HepG2 (cell line): ENCODE data around the gene TMEM215. TPM values are rescaled to one million over a fixed set of nuclear protein-coding genes. Genes with fewer than 3 reads are reported as not detected.
"Not testable (repeated sequence)": the region's sequence is repeated elsewhere in the genome, so short reads cannot be mapped to it uniquely, and the experiment has no call there.

Source experiments
- ATAC-seq: fragments of 200-7000 bp; cut with Tn5 transposase; 3 replicates; pipeline ENCODE4 v1.9.1; 2020; ENCODE audit warnings: mild to moderate bottlenecking, moderate library complexity
- BruUV-seq: library from RNA; stranded (reverse); fragments of 400-500 nt; replicated peaks from 2 replicates; lab custom pipeline; 2021; lab: Mats Ljungman, UMichigan
- CTCF ChIA-PET: fragments of 300-600 bp; formaldehyde crosslinking; extraction: SDS; loops from one replicate; lab custom pipeline; 2021; ENCODE audit warnings: low total read pairs, inconsistent platforms, low intra/inter-chr PET ratio; lab: Yijun Ruan, JAX
- POLR2A ChIA-PET: fragments of 350-600 bp; sonication (Branson Sonifier 250); formaldehyde crosslinking; loops from one replicate; lab custom pipeline; 2020; ENCODE audit warnings: antibody characterized with exemption, inconsistent platforms; lab: Yijun Ruan, JAX
- DNase-seq: peaks from one replicate; pipeline ENCODE4 v3.0.0-alpha.2; 2015; ENCODE audit warnings: low spot score
- FAIRE-seq: peaks from 3 replicates; lab custom pipeline; 2011; peaks lifted over from hg19 to GRCh38; lab: Jason Lieb, UNC
- H2AFZ ChIP-seq: one replicate; pipeline ENCODE4 v1.6.1; 2011; ENCODE audit warnings: low read length, inconsistent platforms
- H3K27ac ChIP-seq: fragments of 300-600 bp; 3 replicates; pipeline ENCODE4 v1.8.0; 2011; ENCODE audit warnings: mixed run types, mild to moderate bottlenecking, mixed read lengths, low read length, inconsistent platforms; ENCODE audit not compliant: insufficient read depth; ENCODE audit errors: extremely low read length
- H3K27me3 ChIP-seq, 2 experiments: fragments of 200-600 bp in 1 of 2; 2 replicates in 1 of 2; 3 replicates in 1 of 2; pipeline versions ENCODE4 v1.6.0 to v1.8.0; 2011; ENCODE audit warnings: low read length in 2 of 2, mild to moderate bottlenecking in 2 of 2, moderate library complexity in 2 of 2, inconsistent platforms in 1 of 2; ENCODE audit not compliant: insufficient read depth in 2 of 2, control insufficient read depth in 1 of 2
- H3K36me3 ChIP-seq, 2 experiments: fragments of 200-600 bp in 1 of 2; replicated peaks in 1 of 2; 2 replicates in 1 of 2; 3 replicates in 1 of 2; pipeline versions ENCODE4 v1.5.1 to v1.8.0; 2011; ENCODE audit warnings: low read length in 2 of 2, inconsistent platforms in 1 of 2; ENCODE audit not compliant: insufficient read depth in 2 of 2, control insufficient read depth in 1 of 2
- H3K4me1 ChIP-seq: 2 replicates; pipeline ENCODE4 v1.5.1; 2012; ENCODE audit warnings: low read length, inconsistent platforms; ENCODE audit not compliant: insufficient read depth
- H3K4me2 ChIP-seq: 2 replicates; pipeline ENCODE4 v1.6.0; 2011; ENCODE audit warnings: low read depth, low read length, inconsistent platforms
- H3K4me3 ChIP-seq, 3 experiments: fragments of 200-600 bp in 1 of 3; sonication (generic), shearing (Covaris generic) in 1 of 3; replicated peaks in 1 of 3; 2 replicates each; pipeline ENCODE4 v1.5.1; 2011 to 2016; ENCODE audit warnings: low read length in 3 of 3, inconsistent platforms in 2 of 3, low read depth in 2 of 3, mild to moderate bottlenecking in 2 of 3, control low read depth in 1 of 3, mixed read lengths in 1 of 3; ENCODE audit not compliant: insufficient read depth in 1 of 3
- H3K79me2 ChIP-seq: one replicate; pipeline ENCODE4 v1.6.1; 2011; ENCODE audit warnings: low read length, inconsistent platforms; ENCODE audit not compliant: insufficient read depth
- H3K9ac ChIP-seq: 2 replicates; pipeline ENCODE4 v1.6.0; 2011; ENCODE audit warnings: mild to moderate bottlenecking, low read depth, low read length, inconsistent platforms; ENCODE audit not compliant: insufficient read depth
- H3K9me3 ChIP-seq: 2 replicates; pipeline ENCODE4 v1.5.1; 2012; ENCODE audit warnings: mild to moderate bottlenecking, low read length
- H4K20me1 ChIP-seq: 2 replicates; pipeline ENCODE4 v1.6.0; 2011; ENCODE audit warnings: inconsistent platforms, mild to moderate bottlenecking, low read length, moderate library complexity; ENCODE audit not compliant: insufficient read depth
- ATF5 ChIP-seq: sonication (generic); formaldehyde crosslinking; IDR thresholded peaks from 2 replicates; pipeline ENCODE4 v1.4.0; 2020; ENCODE audit warnings: mild to moderate bottlenecking, low read depth, missing genetic modification reagents
- HDAC6 ChIP-seq: fragments of 200-600 bp; sonication (generic); IDR thresholded peaks from 2 replicates; pipeline ENCODE4 v1.7.0; 2017; ENCODE audit warnings: mild to moderate bottlenecking, antibody characterized with exemption, low read length, low read depth
- KAT8 ChIP-seq: IDR thresholded peaks from 2 replicates; pipeline ENCODE4 v1.6.1; 2016; ENCODE audit warnings: missing genetic modification reagents, missing compliant biosample characterization
- RNF2 ChIP-seq: fragments of 450-650 bp; conservative IDR thresholded peaks from 2 replicates; pipeline ENCODE4 v1.6.1; 2016; ENCODE audit warnings: low read depth
- SIX4 ChIP-seq: sonication (generic); formaldehyde crosslinking; IDR thresholded peaks from 2 replicates; pipeline ENCODE4 v1.4.0; 2020; ENCODE audit warnings: missing genetic modification reagents
- SYNCRIP ChIP-seq: fragments of 200-400 bp; formaldehyde crosslinking; IDR thresholded peaks from 2 replicates; pipeline ENCODE4 v1.6.1; 2018; ENCODE audit warnings: mild to moderate bottlenecking, low read depth, low read length; ENCODE audit not compliant: insufficient read depth
- ZBTB2 ChIP-seq: sonication (generic); formaldehyde crosslinking; IDR thresholded peaks from 2 replicates; pipeline ENCODE4 v1.8.0; 2022; ENCODE audit warnings: low read depth, missing genetic modification reagents
- ZNF235 ChIP-seq: sonication (generic); formaldehyde crosslinking; IDR thresholded peaks from 2 replicates; pipeline ENCODE4 v1.8.1; 2023; ENCODE audit warnings: mild to moderate bottlenecking, missing genetic modification reagents, borderline replicate concordance
- ZNF382 ChIP-seq: sonication (generic); formaldehyde crosslinking; IDR thresholded peaks from 2 replicates; pipeline ENCODE4 v1.5.0; 2020; ENCODE audit warnings: missing genetic modification reagents, mild to moderate bottlenecking, borderline replicate concordance
- ZNF550 ChIP-seq: sonication (generic); formaldehyde crosslinking; IDR thresholded peaks from 2 replicates; pipeline ENCODE4 v1.4.0; 2020; ENCODE audit warnings: mild to moderate bottlenecking, missing genetic modification reagents, borderline replicate concordance
- ZNF615 ChIP-seq: sonication (generic); formaldehyde crosslinking; IDR thresholded peaks from 2 replicates; pipeline ENCODE4 v1.5.0; 2020; ENCODE audit warnings: mild to moderate bottlenecking, missing genetic modification reagents, borderline replicate concordance
- ZNF850 ChIP-seq: sonication (generic); formaldehyde crosslinking; conservative IDR thresholded peaks from 2 replicates; pipeline ENCODE4 v1.9.0; 2021; ENCODE audit warnings: mild to moderate bottlenecking, missing genetic modification reagents
- WGBS: methylation state at CpG from one replicate; pipeline ENCODE4 v1.1.6; 2017; ENCODE audit warnings: low lambda C conversion rate; 5-methylcytosine and 5-hydroxymethylcytosine counted together
- in situ Hi-C: cut with HindIII; loops from 2 replicates; pipeline ENCODE4 v1.10.0; 2017; ENCODE audit warnings: low pct_unique_long_range_greater_than_20kb; ENCODE audit not compliant: extremely low pct_ligation_motif_present
- intact Hi-C: fragments of 100-400 bp; cut with micrococcal nuclease; formaldehyde crosslinking; loops from one replicate; pipeline ENCODE4 v1.10.0; 2022; ENCODE audit not compliant: unreplicated experiment
- polyA plus RNA-seq, 8 experiments: library from polyadenylated mRNA; depleted of rRNA in 3 of 8; stranded (reverse) in 7 of 8; unstranded in 1 of 8; fragments of >200 nt; fragmentation: Illumina TruSeq in 4 of 8; extraction: Trizol in 4 of 8; gene quantifications; 2 replicates each; pipeline versions ENCODE4 v1.2.1 to v1.2.3, GENCODE V29; 2011 to 2016; ENCODE audit warnings: low read depth in 4 of 8, missing spikeins in 1 of 8, mixed read lengths in 1 of 8; ENCODE audit not compliant: insufficient read depth in 1 of 8
- total RNA-seq, 5 experiments: library from RNA; depleted of rRNA; stranded (reverse); fragments of >200 nt; fragmentation: Illumina TruSeq; extraction: Trizol; gene quantifications; 2 replicates each; pipeline ENCODE4 v1.2.3, GENCODE V29; 2016; ENCODE audit warnings: low read depth in 1 of 5

Gene TMEM215
- total and polyA plus RNA-seq, 2 of the 13 experiments (the other 11 are each of a cell fraction or from before 2014, with no cell fraction given): not detected

GRCh38 chr9:32782476-32783167 is 718 bp upstream of the TMEM215 start (continued):
- TF ChIP-seq ZNF550: no peak
- TF ChIP-seq ATF5 (CRISPR knock-in tag): no peak

- TF ChIP-seq ZBTB2 (CRISPR knock-in tag) (no peak), HDAC6 (no peak), ZNF850 (no peak), SIX4 (CRISPR knock-in tag) (no peak), RNF2 (no peak), KAT8 (no peak), ZNF382 (CRISPR knock-in tag) (no peak), SYNCRIP (no peak), ZNF235 (CRISPR knock-in tag) (no peak), ZNF615 (CRISPR knock-in tag) (no peak)
- TF ChIP-seq, all 625 proteins: peak for 0
- H3K27ac ChIP-seq: no peak overlapping the region
- BruUV-seq: no TSS peak
- FAIRE-seq: no peak
- POLR2A ChIA-PET: no interaction called here
- WGBS: 0% methylated on average over 2 of the region's 2 CpGs
- intact Hi-C loops: no loop called here
- no peaks in the 10 kb centered on the region for H3K9me3 ChIP-seq
- H3K79me2 ChIP-seq: no peaks in the 10 kb centered on the region
- no peak overlapping the region for H2AFZ ChIP-seq
- H3K4me2 ChIP-seq: no peak overlapping the region
- H4K20me1 ChIP-seq: no peaks in the 10 kb centered on the region
- no peak overlapping the region for H3K9ac ChIP-seq
- in situ Hi-C loops: no loop called here
- CTCF ChIA-PET: no interaction called here
- H3K36me3 ChIP-seq: no peaks in the 10 kb centered on the region
- no peaks in the 10 kb centered on the region for H3K4me1 ChIP-seq
- no peak for ATAC-seq
- peaks cover 7 to 21% of the 10 kb centered on the region in 2 experiments; a peak in 4 of 5 replicates for H3K27me3 ChIP-seq
- no peak for DNase-seq
- no peak overlapping the region for H3K4me3 ChIP-seq
Observed at GRCh38 chr9:32787816-32788215, 4.5 kb downstream of the TMEM215 start.

GRCh38 chr9:32796015-32796414 is 12.7 kb downstream of the TMEM215 start:
- H3K4me1 ChIP-seq, H3K36me3 ChIP-seq, ATAC-seq, H4K20me1 ChIP-seq, intact Hi-C loops, CTCF ChIA-PET, H3K27ac ChIP-seq, H3K9ac ChIP-seq, BruUV-seq, H3K79me2 ChIP-seq, H3K4me3 ChIP-seq, H3K27me3 ChIP-seq, H2AFZ ChIP-seq, in situ Hi-C loops, DNase-seq, POLR2A ChIA-PET, FAIRE-seq, H3K4me2 ChIP-seq: not testable (repeated sequence)
- WGBS: 14% methylated on average over 2 of the region's 3 CpGs
- H3K9me3 ChIP-seq: peaks cover 19% of the 10 kb centered on the region
